GM12878 (cell line): ENCODE data around the gene CEACAM3. TPM values are rescaled to one million over a fixed set of nuclear protein-coding genes. Genes with fewer than 3 reads are reported as not detected.

Experiments
- ATAC-seq: fragments of 200-7000 bp; cut with Tn5 transposase; 3 replicates; pipeline ENCODE4 v1.9.1; 2020; ENCODE audit warnings: mild to moderate bottlenecking, moderate library complexity
- Bru-seq: library from RNA; stranded (reverse); fragments of 400-500 nt; gene quantifications from one replicate; lab custom pipeline; 2021; lab: Mats Ljungman, UMichigan
- BruChase-seq, 2 experiments: library from RNA; stranded (reverse); fragments of 400-500 nt; gene quantifications; one replicate each; lab custom pipeline; 2021; lab: Mats Ljungman, UMichigan
- BruUV-seq: library from RNA; stranded (reverse); fragments of 400-500 nt; replicated peaks from 2 replicates; lab custom pipeline; 2021; lab: Mats Ljungman, UMichigan
- CTCF ChIA-PET: fragments of 300-600 bp; sonication (Branson Sonifier 250); formaldehyde crosslinking; extraction: SDS; loops from one replicate; lab custom pipeline; 2021; ENCODE audit warnings: inconsistent platforms; lab: Yijun Ruan, JAX
- POLR2A ChIA-PET: fragments of 350-600 bp; formaldehyde crosslinking; extraction: SDS; loops from one replicate; lab custom pipeline; 2021; ENCODE audit warnings: inconsistent platforms; lab: Charles Lee
- RAD21 ChIA-PET: fragments of 300-600 bp; sonication (Branson Sonifier 250); formaldehyde crosslinking; loops from one replicate; lab custom pipeline; 2023; ENCODE audit warnings: antibody characterized with exemption; ENCODE audit not compliant: unreplicated experiment; lab: Charles Lee
- SMC1A ChIA-PET: fragments of 300-600 bp; sonication (Branson Sonifier 250); formaldehyde crosslinking; loops from one replicate; lab custom pipeline; 2023; ENCODE audit not compliant: unreplicated experiment, uncharacterized antibody; lab: Charles Lee
- DNase-seq: peaks from one replicate; pipeline ENCODE4 v3.0.0-alpha.2; 2011; ENCODE audit warnings: low read depth, low spot score
- FAIRE-seq: peaks from 3 replicates; lab custom pipeline; 2011; peaks lifted over from hg19 to GRCh38; lab: Jason Lieb, UNC
- H2AFZ ChIP-seq: 2 replicates; pipeline ENCODE4 v1.6.0; 2011; ENCODE audit warnings: low read depth, low read length, control low read depth; ENCODE audit not compliant: control insufficient read depth
- H3K27ac ChIP-seq: 2 replicates; pipeline ENCODE4 v1.5.1; 2011; ENCODE audit warnings: control low read depth; ENCODE audit not compliant: control insufficient read depth, insufficient read depth
- H3K27me3 ChIP-seq, 2 experiments: replicated peaks in 1 of 2; 2 replicates each; pipeline versions ENCODE4 v1.6.0 to v1.6.1; 2011; ENCODE audit warnings: low read length in 1 of 2; ENCODE audit not compliant: control insufficient read depth in 2 of 2, insufficient read depth in 2 of 2
- H3K36me3 ChIP-seq, 2 experiments: 2 replicates each; pipeline ENCODE4 v1.5.1; 2011; ENCODE audit warnings: low read length in 1 of 2; ENCODE audit not compliant: control insufficient read depth in 2 of 2, insufficient read depth in 2 of 2
- H3K4me1 ChIP-seq: 2 replicates; pipeline ENCODE4 v1.6.1; 2011; ENCODE audit warnings: mild to moderate bottlenecking, low read length, moderate library complexity, mixed read lengths; ENCODE audit not compliant: control insufficient read depth, insufficient read depth
- H3K4me2 ChIP-seq: 2 replicates; pipeline ENCODE4 v1.6.0; 2011; ENCODE audit warnings: control low read depth; ENCODE audit not compliant: control insufficient read depth, insufficient read depth
- H3K4me3 ChIP-seq: fragments of 200-600 bp; sonication (generic); 2 replicates; pipeline ENCODE4 v1.5.1; 2016
- H3K79me2 ChIP-seq: 2 replicates; pipeline ENCODE4 v1.6.0; 2011; ENCODE audit warnings: low read length; ENCODE audit not compliant: control insufficient read depth, insufficient read depth
- H3K9ac ChIP-seq: 2 replicates; pipeline ENCODE4 v1.8.0; 2011; ENCODE audit warnings: low read length, control low read depth, mixed read lengths; ENCODE audit not compliant: control insufficient read depth, insufficient read depth
- H3K9me3 ChIP-seq: replicated peaks from 3 replicates; pipeline ENCODE4 v1.5.1; 2011; ENCODE audit warnings: mild to moderate bottlenecking, low read length; ENCODE audit not compliant: control insufficient read depth, insufficient read depth
- H4K20me1 ChIP-seq: 2 replicates; pipeline ENCODE4 v1.6.0; 2011; ENCODE audit not compliant: control insufficient read depth, insufficient read depth
- BCL11A ChIP-seq: IDR thresholded peaks from 2 replicates; pipeline ENCODE4 v1.6.1; 2011; ENCODE audit warnings: low read depth, low read length
- CEBPB ChIP-seq, 2 experiments: fragments of 150-350 bp in 1 of 2; IDR thresholded peaks; 2 replicates each; pipeline ENCODE4 v1.6.1; 2012 to 2014; ENCODE audit warnings: low read depth in 2 of 2, low read length in 2 of 2, borderline replicate concordance in 1 of 2, inconsistent platforms in 1 of 2
- CTCF ChIP-seq, 3 experiments: IDR thresholded peaks in 2 of 3; conservative IDR thresholded peaks in 1 of 3; 2 replicates each; pipeline ENCODE4 v1.5.1; 2011; ENCODE audit warnings: low read depth in 3 of 3, low read length in 3 of 3, mild to moderate bottlenecking in 3 of 3, control low read depth in 2 of 3, moderate library complexity in 2 of 3, inconsistent platforms in 1 of 3, mixed read lengths in 1 of 3; ENCODE audit not compliant: control insufficient read depth in 2 of 3, insufficient read depth in 1 of 3; ENCODE audit errors: extremely low read depth in 1 of 3
- DPF2 ChIP-seq: fragments of 450-650 bp; IDR thresholded peaks from 2 replicates; pipeline ENCODE4 v1.6.1; 2017; ENCODE audit warnings: mild to moderate bottlenecking
- EZH2 ChIP-seq: IDR thresholded peaks from 2 replicates; pipeline ENCODE4 v1.6.1; 2012; ENCODE audit warnings: low read depth, mild to moderate bottlenecking, control low read depth, inconsistent platforms, low read length, borderline replicate concordance; ENCODE audit not compliant: control insufficient read depth
- FOS ChIP-seq: IDR thresholded peaks from 3 replicates; pipeline ENCODE4 v1.6.1; 2011; ENCODE audit warnings: borderline replicate concordance; ENCODE audit not compliant: insufficient read length; ENCODE audit errors: extremely low read depth
- NBN ChIP-seq: fragments of 450-650 bp; IDR thresholded peaks from 2 replicates; pipeline ENCODE4 v1.6.1; 2016
- NKRF ChIP-seq: fragments of 450-650 bp; conservative IDR thresholded peaks from 2 replicates; pipeline ENCODE4 v1.6.1; 2017; ENCODE audit warnings: mild to moderate bottlenecking, moderate library complexity
- NR2F1 ChIP-seq: fragments of 450-650 bp; conservative IDR thresholded peaks from 2 replicates; pipeline ENCODE4 v1.6.1; 2017; ENCODE audit warnings: mild to moderate bottlenecking
- PAX5 ChIP-seq: IDR thresholded peaks from 2 replicates; pipeline ENCODE4 v1.6.1; 2011; ENCODE audit warnings: low read depth, low read length, borderline replicate concordance
- RB1 ChIP-seq: fragments of 450-650 bp; formaldehyde crosslinking; IDR thresholded peaks from 2 replicates; pipeline ENCODE4 v1.6.1; 2017; ENCODE audit warnings: mild to moderate bottlenecking, borderline replicate concordance
- SREBF1 ChIP-seq: IDR thresholded peaks from 2 replicates; pipeline ENCODE4 v1.6.1; 2012; ENCODE audit warnings: mild to moderate bottlenecking, low read length
- SUPT20H ChIP-seq: IDR thresholded peaks from 2 replicates; pipeline ENCODE4 v1.6.1; 2011; ENCODE audit warnings: low read depth, mild to moderate bottlenecking, low read length, moderate library complexity, borderline replicate concordance; ENCODE audit not compliant: control insufficient read depth
- TARDBP ChIP-seq: IDR thresholded peaks from 2 replicates; pipeline ENCODE4 v1.6.1; 2016; ENCODE audit warnings: borderline replicate concordance
- TCF7 ChIP-seq: IDR thresholded peaks from 2 replicates; pipeline ENCODE4 v1.6.1; 2014; ENCODE audit warnings: antibody characterized with exemption, borderline replicate concordance
- USF1 ChIP-seq: IDR thresholded peaks from 2 replicates; pipeline ENCODE4 v1.6.1; 2011; ENCODE audit warnings: borderline replicate concordance, low read depth, mild to moderate bottlenecking, moderate library complexity, mixed read lengths, low read length; ENCODE audit not compliant: insufficient read depth; ENCODE audit errors: extremely low read length
- ZZZ3 ChIP-seq: IDR thresholded peaks from 2 replicates; pipeline ENCODE4 v1.6.1; 2011; ENCODE audit warnings: low read depth; ENCODE audit not compliant: control insufficient read depth, insufficient read length
- in situ Hi-C: fragments of 300-500 bp; cut with MboI; formaldehyde crosslinking; loops from 9 replicates; pipeline ENCODE4 v1.14.3; 2018; ENCODE audit warnings: mixed read lengths
- intact Hi-C: fragments of 100-400 bp; cut with micrococcal nuclease; formaldehyde crosslinking; loops from one replicate; pipeline ENCODE4 v1.14.2; 2022; ENCODE audit not compliant: unreplicated experiment
- long read RNA-seq, 2 experiments: library from polyadenylated mRNA; unstranded; transcript quantifications; one replicate each; pipeline ENCODE4 v2.0.0, GENCODE V29; 2019 to 2020
- polyA minus RNA-seq, 3 experiments: library from RNA; depleted of rRNA, polyadenylated mRNA; stranded (reverse); fragments of >200 nt; gene quantifications; 2 replicates each; pipeline ENCODE4 v1.2.3, GENCODE V29; 2011
- polyA plus RNA-seq, 11 experiments: library from polyadenylated mRNA; depleted of rRNA in 4 of 11; unstranded in 6 of 11; stranded (reverse) in 5 of 11; fragments of >200 nt; fragmentation: Nextera tagmentation in 4 of 11; fragmentation: Illumina TruSeq in 1 of 11; extraction: Ambion mirVana in 4 of 11; extraction: Trizol in 1 of 11; gene quantifications; 1 replicate in 1 of 11; 2 replicates in 10 of 11; pipeline versions ENCODE4 v1.2.1 to v1.2.3, GENCODE V29; 2011 to 2016; ENCODE audit warnings: inconsistent platforms in 2 of 11, missing spikeins in 2 of 11, low read depth in 1 of 11
- total RNA-seq, 4 experiments: library from RNA; depleted of rRNA in 3 of 4; stranded (reverse); fragments of >200 nt in 3 of 4; fragmentation: Illumina TruSeq in 1 of 4; extraction: Trizol in 1 of 4; gene quantifications; 2 replicates each; pipeline versions ENCODE4 v1.2.1 to v1.2.3, GENCODE V29; 2013 to 2021

Gene CEACAM3
- not detected in 2 replicates for total RNA-seq (2013; cell fraction: nucleolus; rRNA removed)
- not detected in 2 replicates for total RNA-seq (2014; rRNA removed)
- total RNA-seq (2014; rRNA removed; fragmentation: Illumina TruSeq; extraction: Trizol): not detected in 2 replicates
- not detected in 2 replicates for total RNA-seq (2021)
- polyA plus RNA-seq (2011; ENCODE audit: low read depth): not detected
- not detected in 2 replicates for polyA plus RNA-seq (2011; rRNA removed)
- polyA plus RNA-seq (2011; cell fraction: cytosol; rRNA removed): not detected in 2 replicates
- polyA plus RNA-seq (2011; cell fraction: nucleus; rRNA removed): not detected in 2 replicates
- polyA plus RNA-seq (2012): not detected in 2 replicates
- polyA plus RNA-seq (2014; fragmentation: Illumina TruSeq; extraction: Trizol): not detected in 2 replicates
- polyA plus RNA-seq (2014; fragmentation: Nextera tagmentation; extraction: Ambion mirVana): not detected
- polyA plus RNA-seq (2014; rRNA removed): not detected in 2 replicates
- polyA plus RNA-seq (2016; fragmentation: Nextera tagmentation; extraction: Ambion mirVana): not detected
- not detected in 2 replicates for polyA minus RNA-seq (2011; rRNA and poly(A)+ RNA removed)
- polyA minus RNA-seq (2011; cell fraction: cytosol; rRNA and poly(A)+ RNA removed): not detected in 2 replicates
- polyA minus RNA-seq (2011; cell fraction: nucleus; rRNA and poly(A)+ RNA removed): not detected in 2 replicates
- Bru-seq, nascent RNA: not detected
- not detected for BruChase-seq, experiment 1, labeled RNA remaining after a 6-hour chase
- BruChase-seq, experiment 2, labeled RNA remaining after a 2-hour chase: not detected
- long read RNA-seq, experiment 1: 0 reads
- long read RNA-seq, experiment 2: 0 reads

- Histone ChIP-seq H3K4me1 (no peaks in the 10 kb centered on the region; the same call in 1 of the 2 replicates), H3K27me3 (peaks cover 0 to 6% of the 10 kb centered on the region in 2 experiments; a peak in 2 of 4 replicates), H3K9me3 (no peaks in the 10 kb centered on the region), H3K36me3 (no peaks in the 10 kb centered on the region), H3K4me2 (no peak within 1 kb of the TSS), H4K20me1 (no peaks in the 10 kb centered on the region), H3K4me3 (no peak within 1 kb of the TSS), H2AFZ (no peak within 1 kb of the TSS), H3K27ac (no peak within 1 kb of the TSS), H3K79me2 (no peaks in the 10 kb centered on the region), H3K9ac (no peak within 1 kb of the TSS)
- intact Hi-C loops: no loop called here
- BruUV-seq: no TSS peak
- ChIA-PET SMC1A (interaction anchor here (1.2 to 5.5 kb wide), 4 partner anchors 9 to 64 kb away, joined by 3 to 47 read pairs (median 4); partner anchors contain the start of gene RPS19), POLR2A (no interaction called here), CTCF (interaction anchor here (0.7 to 7.2 kb wide), 11 partner anchors 10 to 162 kb away, joined by 3 to 188 read pairs (median 19); partner anchors contain the start of genes CEACAM6 and RABAC1), RAD21 (interaction anchor here (5.2 kb wide), 1 partner anchor 24 kb away, joined by 37 read pairs; no protein-coding TSS in a partner anchor)
- in situ Hi-C loops: no loop called here
- DNase-seq: no peak
- TF ChIP-seq TARDBP: no peak
- TF ChIP-seq BCL11A: no peak
- no peak for TF ChIP-seq USF1
- TF ChIP-seq NKRF: no peak
- no peak for TF ChIP-seq NBN
- no peak for TF ChIP-seq CEBPB (IDR thresholded peaks at IDR 0.05; ENCODE audit: borderline replicate concordance in 1 of 2, low read depth in 2 of 2, low read length in 2 of 2)
- TF ChIP-seq NR2F1: no peak
- TF ChIP-seq TCF7: no peak
- TF ChIP-seq SUPT20H: no peak
- no peak for TF ChIP-seq RB1
- TF ChIP-seq SREBF1: no peak
- no peak for TF ChIP-seq PAX5
- no peak for TF ChIP-seq CTCF (IDR thresholded peaks at IDR 0.05 in 2 of 3, conservative IDR thresholded peaks at IDR 0.05 in 1 of 3; ENCODE audit: control insufficient read depth in 2 of 3, extremely low read depth in 1 of 3, insufficient read depth in 1 of 3, low read depth in 3 of 3, low read length in 3 of 3)
- TF ChIP-seq DPF2: no peak
- TF ChIP-seq FOS: no peak
- no peak for TF ChIP-seq EZH2
- no peak for TF ChIP-seq ZZZ3
- no peak for ATAC-seq
- no peak for FAIRE-seq
These were observed at the start of gene CEACAM3 for GRCh38 chr19:41796362-41796761. TSS of gene CEACAM3 (plus strand) at chr19:41796587. CDS start at chr19:41796678, 91 bp downstream.
